Activated CD8-positive, alpha-beta memory T cell treated with anti-CD3 and anti-CD28 coated beads for 1 hour (primary cell): ENCODE data around the gene CDK13.

Experiments
- DNase-seq, 2 donors: peaks; one replicate each; pipeline ENCODE4 v3.0.0-alpha.2; 2020; ENCODE audit warnings: low read depth in 1 of 2; ENCODE audit errors: extremely low read depth in 1 of 2

The CDK13 gene

DNA sequence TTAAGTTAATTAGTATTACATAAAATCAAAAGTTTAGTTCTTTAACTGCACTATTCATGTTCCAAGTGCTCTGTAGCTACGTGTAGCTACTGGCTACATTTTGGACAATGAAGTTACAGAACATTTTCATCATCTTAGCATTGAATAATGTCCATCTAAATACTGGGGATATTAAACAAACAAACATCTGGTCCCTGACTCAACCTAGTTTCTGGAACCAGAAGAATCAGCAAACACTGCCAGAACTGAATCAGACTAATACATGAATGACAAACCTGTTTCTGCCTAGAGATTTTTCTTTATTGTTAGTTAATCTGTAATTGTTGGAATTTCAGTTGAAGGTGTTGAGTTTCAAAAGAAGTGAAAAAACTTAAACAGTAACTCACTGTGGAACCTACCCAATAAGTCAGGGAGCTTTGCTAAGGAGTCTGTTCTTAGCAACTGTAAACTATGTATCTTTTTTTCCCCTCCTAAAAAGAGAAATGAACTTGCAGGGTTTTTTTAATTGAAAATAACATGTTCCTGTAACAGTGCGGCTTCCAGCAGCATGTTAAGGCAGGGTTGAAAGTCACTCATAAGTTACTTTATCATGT is 58.3 kb downstream of the CDK13 start:
- DNase-seq = no peak

- no peak for DNase-seq
Measured at GRCh38 chr7:40009301-40009700, 59.2 kb downstream of the CDK13 start.

DNA sequence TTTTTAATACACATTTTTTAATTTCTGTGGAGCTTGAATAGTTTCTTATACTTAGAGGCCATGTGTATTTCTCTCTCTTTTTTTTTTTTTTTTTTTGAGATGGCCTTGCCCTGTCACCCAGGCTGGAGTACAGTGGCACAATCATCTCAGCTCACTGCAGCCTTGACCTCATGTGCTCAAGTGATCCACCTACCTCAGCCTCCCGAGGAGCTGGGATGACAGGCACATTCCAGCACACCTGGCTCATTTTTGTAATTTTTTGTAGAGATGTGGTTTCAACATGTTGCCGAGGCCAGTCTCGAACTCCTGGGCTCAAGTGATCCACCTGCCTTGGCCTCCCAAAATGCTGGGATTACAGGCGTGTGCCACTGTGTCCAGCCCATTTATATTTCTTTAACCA is 64.3 kb downstream of the CDK13 start:
- DNase-seq = no peak

GRCh38 chr7:40015790-40016296 is 65.8 kb downstream of the CDK13 start:
- no peak for DNase-seq

DNA sequence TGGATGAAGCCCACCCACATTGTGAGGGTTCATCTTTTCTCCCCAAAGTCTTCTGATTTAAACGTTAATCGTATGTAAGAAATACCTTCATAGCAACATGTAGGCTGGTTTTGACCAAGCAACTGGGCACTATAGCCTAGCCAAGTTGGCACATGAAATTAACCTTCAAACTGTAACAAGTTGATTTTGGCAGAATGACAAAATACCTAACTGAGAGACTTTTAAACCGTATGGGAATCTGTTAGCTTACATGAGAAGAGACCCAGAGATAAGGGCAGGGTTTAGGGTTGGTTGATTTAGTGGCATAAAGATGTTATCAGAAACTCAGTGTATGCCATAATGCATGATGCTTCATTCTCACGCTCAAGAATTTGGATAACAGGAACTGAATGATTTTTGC is 69.5 kb downstream of the CDK13 start:
- no peak for DNase-seq

DNA sequence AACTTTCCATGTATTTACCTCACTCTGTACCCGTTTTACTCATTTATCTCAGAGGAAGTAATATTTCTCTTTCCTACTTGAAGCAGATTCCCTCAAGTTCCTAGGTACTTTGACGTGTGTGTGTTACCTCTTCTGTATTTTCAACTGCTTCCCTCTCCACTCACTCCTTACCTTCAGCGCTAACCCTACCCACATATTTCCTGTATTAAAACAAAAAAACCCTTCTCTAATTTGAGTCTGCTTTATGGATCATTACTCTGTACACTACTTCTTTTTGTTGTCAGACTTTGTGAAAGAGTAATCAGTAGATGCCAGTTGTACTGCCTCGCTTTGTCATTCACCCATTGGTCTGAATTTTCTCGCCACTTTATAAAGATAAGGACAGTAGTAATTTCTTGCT is 74.0 kb downstream of the CDK13 start:
- DNase-seq = no peak

GRCh38 chr7:40024841-40025240 is 74.8 kb downstream of the CDK13 start:
- no peak for DNase-seq

DNA sequence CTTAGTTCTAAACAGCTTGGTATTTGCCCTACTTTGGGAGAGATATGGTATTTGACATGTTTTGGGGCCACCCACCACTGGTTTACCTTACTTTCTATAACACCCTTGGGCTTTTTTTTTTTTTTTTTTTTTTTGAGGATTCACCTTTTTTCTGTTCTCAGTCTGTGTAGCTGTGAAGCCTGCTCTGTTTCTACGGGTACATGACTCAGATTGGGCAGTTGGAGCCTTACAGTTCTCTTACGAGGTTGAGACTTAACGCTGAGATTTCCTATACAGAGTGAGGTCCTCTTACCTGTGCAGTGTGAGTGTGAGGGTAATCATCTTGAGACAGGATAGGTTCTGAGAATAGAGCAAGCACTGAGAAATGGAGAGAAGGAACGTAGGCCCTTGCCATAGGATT is 77.5 kb downstream of the CDK13 start:
- no peak for DNase-seq

- no peak for DNase-seq
Measured at GRCh38 chr7:40033826-40034225, 83.8 kb downstream of the CDK13 start.

GRCh38 chr7:40041456-40041855 is 91.4 kb downstream of the CDK13 start:
- DNase-seq = no peak

- no peak for DNase-seq
Measured at GRCh38 chr7:40043164-40043563, 93.1 kb downstream of the CDK13 start.

DNA sequence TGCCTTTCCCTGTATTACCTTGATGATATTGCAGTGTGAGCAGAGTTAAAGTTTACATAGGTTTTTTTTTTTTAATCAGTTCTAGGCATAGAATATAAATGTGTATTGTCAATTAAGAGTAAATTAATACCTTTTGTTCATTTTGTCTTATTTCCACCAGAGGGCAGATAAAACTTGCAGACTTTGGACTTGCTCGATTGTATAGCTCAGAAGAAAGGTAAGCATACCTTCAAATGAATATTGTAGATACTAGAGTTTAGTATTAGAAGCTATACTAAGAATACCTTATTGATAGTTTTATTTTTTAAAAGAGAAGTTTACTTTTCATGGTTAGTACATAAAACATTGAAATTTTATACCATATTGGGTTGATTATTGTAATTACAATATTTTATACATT is 97.6 kb downstream of the CDK13 start:
- no peak for DNase-seq

DNA sequence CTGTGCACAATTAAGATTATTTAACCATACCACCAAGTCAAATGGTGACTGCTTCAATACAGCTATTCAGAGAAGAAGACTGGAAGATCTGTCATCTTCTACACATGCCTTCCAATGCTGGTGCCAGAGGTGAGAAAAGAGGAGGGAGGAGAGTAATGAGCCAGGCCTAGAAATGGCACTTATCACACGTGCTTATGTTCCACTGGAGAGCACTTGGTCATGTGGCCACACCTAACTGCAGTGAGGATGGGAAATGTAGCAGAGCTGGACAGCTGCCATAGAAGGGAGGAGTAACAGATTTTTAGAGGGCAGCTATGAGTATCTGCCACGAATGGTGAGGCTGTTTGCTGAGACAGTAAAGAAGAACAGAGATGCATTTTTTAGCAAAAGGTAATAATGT is 107.2 kb downstream of the CDK13 start:
- DNase-seq = no peak

GRCh38 chr7:40058026-40058425 is 108.0 kb downstream of the CDK13 start:
- DNase-seq = no peak

- no peak for DNase-seq
Measured at GRCh38 chr7:40058636-40059035, 108.6 kb downstream of the CDK13 start.

DNA sequence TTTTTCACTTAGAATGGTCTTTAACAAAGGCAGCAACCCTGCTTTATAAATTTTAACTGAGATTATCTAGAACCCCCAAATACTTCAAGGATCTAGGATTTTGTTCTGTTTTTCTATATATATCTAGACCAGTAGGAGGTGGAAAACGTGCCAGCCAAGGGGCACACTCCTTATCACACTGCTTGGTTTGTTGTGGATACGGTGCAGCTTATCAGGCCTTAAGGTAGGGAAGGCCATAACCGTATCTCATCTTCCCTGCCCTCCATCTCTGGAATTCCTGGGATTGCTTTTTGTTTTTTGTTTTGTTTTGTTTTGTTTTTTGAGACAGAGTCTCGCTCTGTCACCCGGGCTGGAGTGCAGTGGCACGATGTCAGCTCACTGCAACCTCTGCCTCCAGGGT is 109.0 kb downstream of the CDK13 start:
- no peak for DNase-seq

- no peak for DNase-seq
Measured at GRCh38 chr7:40072268-40072667, 122.2 kb downstream of the CDK13 start.

DNA sequence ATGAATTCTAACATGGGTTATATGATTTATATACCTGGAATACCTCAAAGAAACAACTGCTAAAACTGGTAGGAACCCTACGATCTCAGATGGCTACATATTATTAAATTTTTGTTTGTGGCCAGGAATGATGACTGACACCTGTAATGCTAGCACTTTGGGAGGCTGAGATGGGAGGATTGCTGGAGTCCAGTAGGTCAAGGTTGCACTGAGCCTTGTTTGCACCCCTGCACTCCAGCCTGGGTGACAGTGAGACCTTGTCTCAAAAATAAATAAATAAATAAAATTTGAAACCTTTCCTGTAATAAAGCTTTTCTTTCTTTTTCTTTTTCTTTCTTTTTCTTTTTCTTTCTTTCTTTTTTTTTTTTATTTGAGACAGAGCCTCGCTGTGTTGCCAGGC is 123.2 kb downstream of the CDK13 start:
- no peak for DNase-seq

DNA sequence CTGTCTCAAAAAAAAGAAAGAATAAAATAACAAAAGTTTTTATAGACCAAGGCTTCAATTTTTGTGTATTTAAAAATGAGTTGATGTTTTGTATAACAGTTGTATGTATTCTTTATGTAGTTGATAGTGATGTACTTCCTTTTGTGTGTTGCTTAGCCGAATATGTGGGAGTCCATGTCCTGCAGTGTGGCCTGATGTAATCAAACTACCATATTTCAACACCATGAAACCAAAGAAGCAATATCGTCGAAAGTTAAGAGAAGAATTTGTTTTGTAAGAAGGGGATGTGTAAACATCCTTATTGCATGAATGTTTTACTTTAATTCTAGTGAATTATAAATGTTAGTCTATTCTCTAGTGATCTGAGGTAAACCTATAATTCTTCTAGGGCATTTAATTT is 127.8 kb downstream of the CDK13 start:
- no peak for DNase-seq

- no peak for DNase-seq
Measured at GRCh38 chr7:40092182-40092581, 142.1 kb downstream of the CDK13 start.

- DNase-seq = no peak
Measured at GRCh38 chr7:40093631-40094350, 143.7 kb downstream of the CDK13 start.

DNA sequence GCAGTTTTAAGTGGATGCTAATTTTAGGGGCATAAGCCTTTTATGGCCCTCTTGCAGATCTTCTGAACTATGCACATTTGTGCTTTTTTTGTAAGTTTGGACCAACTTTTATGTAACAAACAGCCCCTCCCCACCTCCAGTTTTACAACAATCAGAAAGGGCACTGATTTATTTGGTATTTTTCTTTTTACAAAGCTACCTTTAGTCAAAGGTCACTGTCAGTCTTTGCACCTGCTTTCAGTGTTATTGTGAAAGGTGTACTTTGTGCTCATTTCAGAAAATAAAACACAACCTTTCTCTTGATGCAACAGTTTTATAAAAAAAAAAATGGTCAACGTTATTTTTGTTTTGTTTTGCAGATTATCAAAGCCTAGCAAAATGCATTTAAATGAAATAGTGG is 145.2 kb downstream of the CDK13 start:
- DNase-seq = no peak
